Measurements from ENCODE around the gene WDPCP. TPM values are rescaled to one million over a fixed set of nuclear protein-coding genes. Genes with fewer than 3 reads are reported as not detected.

WDPCP gene
- total RNA-seq, 4 donors from 2014 or later, result 2.6 to 15.5 (median 10.9) TPM

GRCh38 chr2:63073994-63074393 lies 514.3 kb downstream of the WDPCP start:
- TF ChIP-seq EP300 (IDR thresholded peaks at IDR 0.05; ENCODE audit: low read depth) (no peak), POLR2A (IDR thresholded peaks at IDR 0.05) (no peak), CTCF (IDR thresholded peaks at IDR 0.05) (no peak), POLR2AphosphoS5 (IDR thresholded peaks at IDR 0.05) (no peak)
- H3K9me3 ChIP-seq, result no peaks in the 10 kb centered on the region
- H3K4me3 ChIP-seq, result no peak overlapping the region
- H3K27me3 ChIP-seq, result peaks cover 21% of the 10 kb centered on the region
- no peak for DNase-seq
- intact Hi-C loops (cut with DNase I; ENCODE audit: low total_unique reads), result no loop called here
- WGBS, 2 donors (ENCODE audit: low coverage in 1 of 2), result 81 to 82% methylated on average over 2 to 3 of the region's 3 CpGs
- H3K27ac ChIP-seq, result no peak overlapping the region
- no peaks in the 10 kb centered on the region for H3K36me3 ChIP-seq
- no peaks in the 10 kb centered on the region for H3K4me1 ChIP-seq
- in situ Hi-C loops (cut with MboI; ENCODE audit: low pct_ligation_motif_present in 1 of 4, low pct_unique_long_range_greater_than_20kb in 1 of 4, low sequenced_read_pairs in 3 of 4), result no loop called here

- H3K36me3 ChIP-seq, result no peaks in the 10 kb centered on the region
- H3K4me1 ChIP-seq, result no peaks in the 10 kb centered on the region
- H3K4me3 ChIP-seq, result no peak overlapping the region
- intact Hi-C loops (cut with DNase I; ENCODE audit: low total_unique reads), result no loop called here
- TF ChIP-seq CTCF (IDR thresholded peaks at IDR 0.05) (no peak), POLR2AphosphoS5 (IDR thresholded peaks at IDR 0.05) (no peak), EP300 (IDR thresholded peaks at IDR 0.05; ENCODE audit: low read depth) (no peak), POLR2A (IDR thresholded peaks at IDR 0.05) (no peak)
- DNase-seq, result no peak
- H3K27ac ChIP-seq, result no peak overlapping the region
- peaks cover 44% of the 10 kb centered on the region for H3K27me3 ChIP-seq
- WGBS, 2 donors (ENCODE audit: low coverage in 1 of 2), result 60 to 74% methylated on average over 1 to 2 of the region's 2 CpGs
- in situ Hi-C loops (cut with MboI; ENCODE audit: low pct_ligation_motif_present in 1 of 4, low pct_unique_long_range_greater_than_20kb in 1 of 4, low sequenced_read_pairs in 3 of 4), result no loop called here
- no peaks in the 10 kb centered on the region for H3K9me3 ChIP-seq
Observed at GRCh38 chr2:63071664-63072063, 516.6 kb downstream of the WDPCP start.

Small RNA genes within 50 kb of the gene (small RNA-seq; reads per million reads assigned to genes)
- 0 reads per million in 4 donors for gene RF00017

Other genes with a start within 250 kb of the WDPCP start
- gene MDH1, start 486 bp upstream of the WDPCP start, total RNA-seq, result 100 to 1,000 TPM in 3 of 4 donors, 10 to 100 TPM in 1; 55.5 to 179 (median 141) TPM